ENCODE data around the gene STIMATE.
A peak's percentile ranks its signal among the peaks of the same experiment; 100 is the strongest.

The STIMATE gene

DNA sequence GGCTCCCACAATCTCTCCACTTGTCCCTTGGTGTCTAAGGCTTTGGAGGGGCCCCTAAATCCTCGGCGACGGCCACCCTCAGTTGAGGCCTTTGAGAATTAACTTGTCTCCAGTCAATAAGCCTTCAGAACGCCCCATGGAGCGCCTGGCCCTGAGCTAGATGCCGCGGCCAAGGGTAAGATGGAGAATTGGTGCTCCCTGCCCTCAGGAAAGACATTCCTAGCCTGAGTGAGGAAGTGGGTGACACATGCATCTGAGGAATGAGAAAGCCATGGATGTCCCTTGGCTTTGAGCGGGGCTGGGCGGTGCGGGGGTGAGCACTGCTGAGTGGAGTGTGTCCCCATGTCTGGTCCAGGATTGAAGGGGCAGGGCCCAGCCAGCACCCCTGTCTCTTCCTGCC is 80.1 kb downstream of the STIMATE start:
- DNase-seq (ENCODE audit: low spot score) = no peak

DNA sequence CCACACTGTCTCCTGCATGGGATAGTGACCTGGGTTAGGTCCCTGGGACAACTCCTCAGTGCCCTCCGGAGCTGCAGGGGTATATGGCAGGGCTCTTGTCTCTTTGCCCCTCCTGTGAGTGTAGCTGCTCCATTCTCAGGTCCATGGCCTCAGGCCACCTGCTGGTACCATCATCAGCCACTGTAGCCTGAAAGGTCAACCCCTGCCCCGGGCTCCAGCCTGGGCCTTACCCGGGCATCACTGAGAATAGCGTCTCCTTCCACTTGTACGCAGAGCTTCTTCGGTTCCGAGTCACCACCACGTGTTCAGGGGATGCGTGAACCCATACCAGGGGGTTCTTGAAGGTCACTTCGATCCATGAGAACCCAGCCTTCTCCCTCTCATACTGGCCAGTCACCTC is 80.7 kb downstream of the STIMATE start:
- DNase-seq (ENCODE audit: low spot score) = no peak

DNA sequence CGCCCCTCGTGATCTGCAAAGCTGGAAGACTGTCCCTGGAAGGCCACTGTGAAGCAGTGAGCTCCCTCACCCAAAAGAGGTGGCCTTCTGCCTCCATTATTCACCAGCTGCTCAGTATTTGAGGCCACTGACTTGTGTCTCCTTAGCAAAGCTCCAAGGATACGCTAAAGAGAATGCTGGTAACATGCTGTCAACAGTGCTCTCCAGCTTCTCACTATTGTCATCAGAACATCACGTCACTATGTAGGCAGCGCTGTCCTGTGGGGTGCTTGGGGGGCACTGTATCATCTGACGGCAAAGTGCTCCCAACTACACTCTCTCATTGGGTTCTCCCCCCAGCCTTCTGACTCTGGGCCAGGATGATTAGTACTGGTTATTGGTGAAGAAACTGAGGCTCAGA is 81.1 kb downstream of the STIMATE start:
- no peak for DNase-seq (ENCODE audit: low spot score)

DNA sequence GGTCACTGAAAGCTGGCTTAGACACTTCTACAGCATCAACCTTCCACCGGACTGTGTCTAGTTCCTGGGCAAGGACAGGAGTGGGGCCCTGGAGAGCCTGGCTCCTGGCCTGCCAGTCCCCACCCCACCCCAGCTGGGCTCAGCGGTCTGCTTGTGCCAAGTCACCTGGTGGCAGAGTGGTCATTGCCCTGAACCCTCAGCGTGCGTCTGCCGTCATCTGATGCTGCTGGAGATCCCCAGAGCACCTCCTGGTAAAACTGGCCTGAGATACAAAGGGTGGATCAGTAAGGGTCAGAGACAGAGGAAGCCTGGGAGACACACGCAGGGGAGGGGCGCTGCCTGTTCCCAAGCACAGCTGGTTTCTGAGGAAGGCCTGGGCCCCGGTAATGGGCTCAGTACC is 83.5 kb downstream of the STIMATE start:
- DNase-seq (ENCODE audit: low spot score) = no peak

DNA sequence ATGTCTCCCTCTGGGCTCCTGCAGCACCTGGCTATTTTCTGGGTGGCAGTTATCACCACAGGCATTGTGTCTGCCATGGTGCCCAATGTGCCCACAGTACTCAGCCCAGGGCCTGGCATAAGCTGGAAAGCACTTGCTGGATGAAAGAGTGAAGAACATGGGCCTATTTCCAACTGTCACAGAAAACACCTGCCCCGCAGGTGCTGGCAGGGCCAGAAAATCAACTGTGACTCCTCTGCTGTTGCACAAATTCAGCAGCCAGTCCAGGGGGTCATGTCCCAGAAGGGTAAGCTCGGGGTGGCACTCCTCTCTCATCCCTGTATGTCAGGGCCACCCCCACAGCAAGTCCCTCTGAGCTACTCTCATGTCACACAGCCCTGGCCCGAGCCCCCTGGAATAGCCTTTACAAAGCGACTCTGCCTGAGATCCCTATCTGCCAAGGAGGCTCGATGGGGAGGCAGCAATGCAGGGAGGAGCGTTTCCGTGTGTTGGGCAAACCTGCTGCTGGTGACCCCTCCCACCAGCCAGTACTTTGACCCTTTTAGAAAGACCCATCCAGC is 85.8 kb downstream of the STIMATE start:
- DNase-seq (ENCODE audit: low spot score) = no peak

DNA sequence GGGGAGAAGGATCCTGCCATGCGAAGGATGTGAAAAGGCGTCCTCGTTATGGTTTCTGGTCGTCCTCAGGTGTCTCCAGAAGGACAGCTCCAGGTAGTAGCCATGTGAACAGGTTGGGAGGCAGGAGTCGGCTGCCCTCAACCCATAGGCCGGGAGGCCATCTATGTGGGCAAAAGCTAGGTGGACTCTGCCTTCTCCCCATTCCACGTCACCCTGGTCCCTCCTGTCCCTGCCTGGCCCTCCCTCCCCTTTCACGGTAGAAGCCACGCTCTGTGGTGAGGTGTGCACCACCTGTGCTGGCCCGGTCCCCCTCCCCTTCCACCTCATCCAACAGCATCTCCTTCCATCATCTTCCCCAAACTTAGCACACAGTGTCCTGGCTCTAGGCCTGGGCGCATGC is 86.4 kb downstream of the STIMATE start:
- no peak for DNase-seq (ENCODE audit: low spot score)

DNA sequence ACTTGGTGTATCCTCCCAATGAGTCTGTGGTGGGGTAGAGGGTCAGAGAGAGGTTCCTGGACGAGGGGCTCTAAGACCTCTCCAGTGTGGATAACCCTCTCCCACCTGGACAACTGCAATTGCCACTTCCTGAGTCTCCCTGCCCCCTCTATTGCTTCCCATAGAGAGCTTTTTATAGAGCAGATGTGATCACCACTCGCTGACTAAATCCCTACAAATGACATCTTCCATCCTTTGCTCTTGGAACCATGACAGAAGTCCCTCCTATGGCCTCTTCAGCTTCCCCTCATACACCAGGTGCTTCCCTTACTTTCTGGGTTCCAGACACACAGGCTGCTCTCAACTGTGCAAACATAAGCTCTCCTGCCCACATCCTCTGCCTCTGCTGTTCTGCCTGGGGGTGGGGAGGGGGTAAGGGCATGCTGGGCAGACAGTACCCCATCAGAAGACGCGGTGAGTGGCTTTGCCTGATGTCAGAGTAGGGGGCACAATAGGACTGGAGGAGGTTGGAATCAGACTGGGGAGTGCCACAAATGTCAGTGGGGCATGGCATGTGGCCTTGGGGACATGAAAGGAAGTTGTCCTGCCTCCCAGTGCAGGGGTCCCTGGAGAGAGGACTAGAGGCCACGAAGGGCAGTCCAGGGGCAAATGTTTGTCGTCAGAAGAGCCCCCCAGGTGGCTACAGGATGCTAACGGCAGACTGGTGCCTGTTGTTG is 87.5 kb downstream of the STIMATE start:
- DNase-seq (ENCODE audit: low spot score) = no peak

DNA sequence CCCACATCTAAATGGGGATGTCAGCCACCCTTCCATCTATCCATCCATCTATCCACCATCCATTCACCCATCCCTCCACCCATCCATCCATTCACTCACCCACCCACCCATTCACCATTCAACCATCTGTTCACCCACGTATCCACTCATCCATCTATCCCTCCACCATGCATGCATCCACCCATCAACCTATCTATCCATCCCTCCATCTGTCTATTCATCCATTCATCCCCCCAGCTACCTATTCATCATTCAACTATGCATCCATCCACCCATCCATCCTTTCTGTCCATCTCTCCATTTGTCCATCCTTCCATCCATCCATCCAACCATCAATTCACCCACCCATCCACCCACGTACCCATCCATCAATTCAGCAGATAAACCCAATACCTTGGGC is 88.2 kb downstream of the STIMATE start:
- DNase-seq (ENCODE audit: low spot score) = no peak

DNA sequence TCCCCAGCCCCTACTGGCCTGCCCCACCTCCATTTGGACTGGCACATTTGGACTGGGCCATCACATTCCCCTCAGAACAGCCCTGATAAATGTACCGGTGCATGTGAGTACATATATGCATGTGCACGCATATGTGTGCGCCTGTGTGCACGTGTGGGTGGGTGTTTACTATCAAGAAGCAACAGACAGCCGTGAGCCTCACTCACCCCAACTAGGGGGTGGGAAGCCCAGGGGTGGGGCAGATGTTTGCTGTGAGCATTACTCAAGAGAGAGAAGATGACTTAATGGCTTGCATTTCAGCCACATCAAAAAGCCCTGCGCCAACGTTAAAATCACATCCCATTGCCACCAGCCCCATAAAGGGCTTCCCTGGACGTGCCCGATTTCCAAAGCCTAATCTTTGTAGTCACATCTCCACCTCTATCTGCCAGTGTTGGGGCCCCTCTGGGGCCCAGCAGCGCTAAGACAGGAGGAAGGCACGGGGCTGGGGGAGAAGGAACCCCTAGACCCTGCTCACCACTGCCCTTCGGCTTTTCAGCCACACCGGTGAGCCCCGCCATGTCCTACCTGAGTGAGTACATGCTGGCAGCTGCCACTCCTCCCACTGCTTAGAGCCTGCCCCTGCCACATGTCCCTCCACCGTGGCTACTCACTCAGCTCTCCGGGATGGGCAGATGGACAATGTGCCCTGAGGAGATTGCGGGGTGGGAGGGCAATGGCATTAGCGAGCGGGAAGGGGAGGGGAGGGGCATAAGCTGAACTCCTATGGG is 91.9 kb downstream of the STIMATE start:
- no peak for DNase-seq (ENCODE audit: low spot score)

DNA sequence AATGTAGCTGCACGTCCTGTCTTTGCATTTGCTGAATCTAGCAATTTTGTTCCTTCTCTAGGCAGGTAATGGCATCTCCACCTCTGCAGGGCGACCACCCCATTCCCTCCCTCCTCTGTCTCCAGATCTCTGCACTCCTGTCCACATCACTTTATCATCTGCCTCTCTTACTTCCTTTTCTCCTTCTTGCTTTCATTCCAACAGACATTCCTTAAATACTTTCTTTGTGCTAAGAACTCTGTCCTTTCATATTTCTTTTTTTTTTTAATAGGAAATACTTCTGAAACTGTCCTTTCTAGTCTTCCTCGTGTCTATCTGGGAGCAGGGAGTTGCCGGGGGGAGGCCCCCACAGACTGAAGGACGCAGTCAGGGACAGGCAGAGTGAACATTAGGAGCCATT is 95.5 kb downstream of the STIMATE start:
- DNase-seq (ENCODE audit: low spot score) = no peak

DNA sequence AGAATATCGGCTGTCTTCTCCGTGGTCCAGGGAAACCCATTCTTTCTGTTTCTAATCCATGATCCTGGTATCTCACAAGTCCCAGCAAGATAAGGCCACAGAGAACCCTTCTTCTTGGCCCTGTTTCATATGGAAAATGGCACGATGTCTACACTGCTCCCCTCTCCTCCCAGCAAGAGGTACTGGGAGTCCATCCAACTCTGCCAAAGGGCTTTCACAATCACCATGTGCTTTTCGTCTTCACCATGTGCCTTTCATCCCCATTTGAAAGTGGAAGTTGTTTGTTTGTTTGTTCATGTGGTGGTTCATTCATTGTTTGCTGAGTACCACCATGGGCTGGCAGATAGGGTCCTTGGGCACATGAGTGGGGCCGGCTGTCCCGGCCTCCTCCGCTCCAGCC is 97.3 kb downstream of the STIMATE start:
- DNase-seq (ENCODE audit: low spot score) = no peak

DNA sequence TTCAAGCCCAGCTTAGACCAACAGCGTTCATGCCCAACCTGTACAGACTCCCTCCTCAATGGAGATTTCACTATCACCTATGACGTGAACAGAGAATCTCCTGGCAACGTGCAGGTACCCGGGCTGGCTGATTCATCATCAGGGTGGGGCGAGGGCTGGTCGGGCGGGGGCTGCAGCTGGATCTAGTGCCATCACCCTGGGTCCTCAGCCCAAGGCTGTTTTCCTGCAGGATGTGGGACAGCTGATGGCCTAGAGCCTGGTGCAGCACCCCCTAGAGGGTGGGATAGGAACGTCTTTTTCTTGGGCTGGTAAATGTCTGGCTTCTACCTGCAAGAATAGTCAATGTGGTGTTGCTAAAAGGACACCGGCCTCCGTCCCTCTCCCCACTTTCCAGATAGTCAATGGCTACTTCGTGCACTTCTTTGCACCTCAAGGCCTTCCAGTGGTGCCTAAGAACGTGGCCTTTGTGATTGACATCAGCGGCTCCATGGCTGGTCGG is 98.3 kb downstream of the STIMATE start:
- DNase-seq (ENCODE audit: low spot score) = peak; percentile 91

DNA sequence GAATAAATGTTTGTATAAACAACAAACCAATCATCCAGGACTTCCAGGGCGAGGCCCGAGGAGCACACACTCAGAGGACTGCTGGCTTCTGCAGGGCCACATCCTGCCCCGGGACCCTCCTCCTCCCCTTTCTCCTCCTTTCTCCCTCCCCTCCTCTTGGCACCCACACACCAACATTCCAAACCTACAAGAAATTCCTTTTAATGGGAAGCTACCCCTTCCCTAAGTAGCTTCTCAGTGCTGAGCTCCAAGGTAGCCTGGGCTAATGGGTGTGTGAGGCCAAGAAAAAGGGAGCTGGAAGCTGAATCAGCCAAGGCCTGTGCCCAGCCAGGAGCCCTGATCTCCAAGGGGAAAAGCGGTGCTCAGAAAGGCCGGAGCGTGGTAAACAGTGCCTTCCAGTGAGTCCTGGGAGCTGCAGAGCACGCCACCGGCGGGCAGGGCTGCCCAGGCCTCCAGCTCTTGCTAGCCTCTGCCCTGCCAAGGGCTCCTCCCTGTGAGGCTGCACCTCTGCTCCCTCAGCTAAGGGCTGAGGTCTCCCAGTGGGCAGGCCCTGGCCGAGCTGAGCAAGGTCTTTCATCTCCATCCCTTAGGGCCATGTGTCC is 98.9 kb downstream of the STIMATE start:
- DNase-seq (ENCODE audit: low spot score) = no peak

DNA sequence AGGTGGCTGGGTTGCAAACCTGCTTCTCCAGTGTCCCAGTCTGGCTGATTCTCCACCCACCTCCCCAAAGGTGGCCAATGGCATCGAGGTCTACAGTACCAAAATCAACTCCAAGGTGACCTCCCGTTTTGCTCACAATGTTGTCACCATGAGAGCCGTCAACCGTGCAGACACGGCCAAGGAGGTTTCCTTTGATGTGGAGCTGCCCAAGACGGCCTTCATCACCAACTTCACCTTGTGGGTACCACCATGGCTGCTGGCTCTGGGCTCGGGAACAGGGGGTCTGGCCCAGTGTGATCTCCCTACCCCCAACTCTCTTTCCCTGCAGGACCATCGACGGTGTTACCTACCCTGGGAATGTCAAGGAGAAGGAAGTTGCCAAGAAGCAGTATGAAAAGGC is 100.9 kb downstream of the STIMATE start:
- no peak for DNase-seq (ENCODE audit: low spot score)

DNA sequence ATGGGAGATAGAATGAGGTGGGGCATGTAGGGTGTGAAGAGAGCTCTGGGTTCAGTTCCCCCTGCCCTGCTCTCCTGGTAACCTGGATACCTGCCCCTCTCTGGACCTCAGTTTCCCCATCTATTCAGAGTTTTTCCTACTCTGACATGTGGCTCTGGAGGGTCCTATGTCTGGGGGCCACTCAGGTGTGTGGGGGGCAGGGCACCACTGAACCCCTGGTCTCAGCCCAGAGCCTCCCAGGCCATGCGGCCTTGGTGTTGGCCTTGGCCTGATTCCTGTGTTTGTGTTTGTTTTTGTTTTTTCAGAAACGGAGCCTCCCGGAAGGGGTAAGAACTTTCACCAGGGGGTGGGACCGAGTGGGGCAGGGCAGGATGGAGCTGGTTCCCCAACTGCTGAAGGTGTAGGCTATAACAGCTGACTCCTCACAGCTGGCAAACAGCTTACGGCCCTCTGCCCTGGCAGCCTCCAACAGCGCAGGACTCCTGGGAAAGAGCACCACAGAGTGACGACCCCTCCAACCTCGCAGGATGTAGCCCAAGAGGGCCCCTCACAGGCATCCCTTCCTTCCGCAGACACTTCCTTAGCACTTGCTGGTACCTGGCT is 101.9 kb downstream of the STIMATE start:
- no peak for DNase-seq (ENCODE audit: low spot score)

DNA sequence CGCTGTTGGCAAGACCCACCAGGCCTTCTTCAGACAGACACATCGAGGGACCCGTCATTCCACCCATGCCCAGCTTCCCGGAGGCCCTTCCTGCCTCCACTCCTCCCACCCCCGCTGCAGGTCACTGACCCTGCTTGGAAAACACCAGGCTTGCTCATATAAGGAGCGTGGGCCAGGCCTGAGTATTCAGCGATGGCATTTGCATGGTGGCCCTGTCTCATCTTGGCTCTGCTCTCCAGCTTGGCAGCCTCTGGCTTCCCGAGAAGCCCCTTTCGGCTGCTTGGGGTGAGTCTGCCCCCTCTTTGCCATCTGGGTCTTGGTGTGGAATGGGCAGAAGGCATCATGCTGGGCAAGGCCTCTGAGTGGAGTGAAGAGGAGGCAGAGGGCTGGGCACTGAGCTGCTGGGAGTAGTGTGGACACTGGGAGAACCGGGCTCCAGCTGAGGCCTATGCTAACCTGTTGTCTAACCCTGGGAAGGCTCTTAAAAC is 102.7 kb downstream of the STIMATE start, which contains the start of gene ITIH3:
Gene ITIH3, plus strand, starts transcription at position 185 of the 488 bp plus-strand sequence. Its CDS starts 8 bp downstream, at position 193.
- DNase-seq (ENCODE audit: low spot score) = no peak

DNA sequence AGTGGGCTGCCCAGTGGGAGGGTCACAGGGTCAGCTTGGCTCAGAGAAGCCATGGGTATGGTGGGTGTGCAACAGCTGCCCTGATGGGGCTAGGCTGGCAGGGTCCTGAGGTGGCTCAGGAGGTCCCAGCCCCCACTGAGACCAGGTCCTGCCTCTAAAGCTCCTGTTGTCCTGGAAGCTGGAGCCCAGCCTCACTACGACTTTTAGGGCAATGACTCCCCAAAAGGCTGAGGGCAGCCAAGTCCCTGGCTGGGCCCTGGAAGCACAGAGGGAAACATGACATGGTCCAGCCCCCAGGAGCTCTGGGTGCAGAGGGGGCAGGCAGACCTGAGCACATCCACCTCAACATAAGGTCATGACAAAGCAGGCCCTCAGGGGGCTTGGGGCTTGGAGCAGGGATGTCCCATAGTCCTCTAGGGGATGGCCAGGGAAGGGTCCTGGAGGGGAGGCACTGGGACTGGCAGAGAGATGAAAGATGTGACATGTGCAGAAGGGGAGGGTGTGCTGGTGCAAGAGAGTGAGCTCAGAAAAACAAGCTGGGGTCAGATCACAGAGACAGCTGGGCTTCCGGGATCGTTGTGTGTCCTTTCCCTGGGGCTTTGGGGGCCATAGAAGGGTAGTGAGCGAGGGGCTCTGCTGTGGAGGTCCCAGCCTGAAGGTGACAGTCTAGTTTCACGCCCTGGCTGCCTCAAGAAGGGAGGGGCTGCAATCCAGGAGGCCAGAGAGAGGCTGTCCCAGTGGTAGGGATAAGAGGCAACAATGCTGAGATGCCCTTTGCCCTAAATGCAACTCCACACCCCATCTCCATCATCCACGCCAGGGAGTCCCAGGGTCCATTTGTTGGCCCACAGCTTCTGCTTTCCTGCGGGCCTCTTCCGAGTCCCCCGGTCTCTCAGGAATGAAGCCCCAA is 103.4 kb downstream of the STIMATE start:
- DNase-seq (ENCODE audit: low spot score) = no peak

DNA sequence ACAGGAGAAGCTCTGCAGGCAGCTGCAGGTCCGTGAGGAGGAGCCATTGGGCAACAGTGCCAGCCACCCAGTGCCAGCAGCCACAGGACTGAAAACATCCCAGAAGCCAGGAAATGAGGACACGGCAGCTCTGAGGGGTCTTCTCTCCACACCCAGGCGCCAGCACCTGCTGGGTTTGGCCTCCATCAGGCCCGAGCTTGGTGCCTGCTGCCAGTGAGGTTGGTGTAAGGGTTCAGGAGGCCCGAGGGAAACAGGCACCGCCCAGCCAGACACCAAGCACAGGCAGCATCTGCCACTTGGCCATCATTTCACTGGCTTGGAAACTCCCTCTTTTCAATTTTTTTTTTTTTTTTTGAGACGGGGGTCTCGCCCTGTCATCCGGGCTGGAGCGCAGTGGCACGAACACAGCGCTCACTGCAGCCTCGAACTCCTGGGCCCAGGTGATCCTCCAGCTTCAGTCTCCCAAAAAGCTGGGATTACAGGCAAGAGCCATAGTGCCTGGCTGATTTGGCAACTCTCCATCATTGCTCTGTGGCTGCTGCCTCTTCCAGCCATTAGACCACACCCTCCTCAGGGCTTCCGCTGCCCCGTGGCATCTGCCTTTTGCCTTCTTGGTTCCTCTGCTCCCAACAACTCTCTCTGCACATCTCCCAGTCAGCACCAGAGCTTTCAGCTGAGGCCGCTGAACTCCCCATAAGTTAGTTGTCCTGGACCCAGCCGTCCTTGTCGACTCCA is 104.2 kb downstream of the STIMATE start:
- DNase-seq (ENCODE audit: low spot score) = no peak

DNA sequence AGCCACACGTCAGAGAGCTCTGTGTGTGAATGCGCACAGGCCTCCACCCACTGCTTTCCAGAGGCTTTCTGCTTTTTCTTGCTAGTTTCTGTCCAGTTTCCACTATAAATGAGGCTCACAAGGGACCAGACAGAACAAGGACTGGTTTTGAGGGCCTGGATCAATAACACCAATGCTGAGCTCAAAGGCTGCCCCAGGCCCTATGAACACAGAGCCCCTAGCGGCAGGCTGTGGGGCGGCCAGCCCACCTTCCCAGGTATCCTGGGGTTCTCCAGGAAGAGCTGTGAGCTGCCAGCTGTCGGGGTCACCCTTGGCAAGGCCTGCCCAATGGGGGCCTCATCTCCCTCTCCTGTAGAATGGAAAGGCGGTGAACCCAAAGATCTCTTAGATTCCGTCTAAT is 104.9 kb downstream of the STIMATE start:
- peak; percentile 74 for DNase-seq (ENCODE audit: low spot score)

DNA sequence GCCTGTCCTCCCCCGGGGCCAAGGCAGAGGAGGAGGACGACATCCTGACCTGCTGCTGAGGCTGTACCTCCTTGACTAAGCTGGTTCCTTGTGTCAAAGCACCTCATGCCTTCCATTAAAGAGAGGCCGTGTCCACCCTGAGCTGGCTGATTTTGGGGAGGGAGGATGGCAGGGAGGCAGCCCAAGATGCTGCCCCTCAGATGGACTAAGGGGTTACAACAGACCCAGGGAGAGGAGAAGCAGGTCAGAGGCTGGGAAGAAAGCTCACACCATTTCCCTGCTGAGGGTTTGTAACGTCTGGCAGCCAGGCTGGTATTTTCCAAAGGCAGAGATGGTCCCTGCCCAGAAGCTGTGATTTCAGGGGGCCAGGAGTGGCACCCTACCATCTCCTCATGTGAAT is 105.4 kb downstream of the STIMATE start:
- DNase-seq (ENCODE audit: low spot score) = no peak

All from iPS-NIHi11 (cell line).